HEK293 (cell line): ENCODE results near the gene CLECL1.

Source experiments
- CTCF ChIA-PET: fragments of 350-600 bp; formaldehyde crosslinking; extraction: SDS; loops from one replicate; lab custom pipeline; 2021; ENCODE audit warnings: antibody characterized with exemption; lab: Yijun Ruan, JAX
- POLR2A ChIA-PET: fragments of 300-600 bp; formaldehyde crosslinking; extraction: SDS; loops from one replicate; lab custom pipeline; 2020; ENCODE audit warnings: antibody characterized with exemption, inconsistent platforms; lab: Yijun Ruan, JAX
- H3K27ac ChIP-seq: fragments of 200-500 bp; sonication (Bioruptor generic); 2 replicates; pipeline ENCODE4 v1.5.1; 2014; ENCODE audit warnings: low read depth, low read length, control low read depth, inconsistent platforms; ENCODE audit errors: extremely low read depth
- H3K36me3 ChIP-seq, 2 experiments: fragments of 200-500 bp in 1 of 2; sonication (Bioruptor generic) in 1 of 2; 1 replicate in 1 of 2; 2 replicates in 1 of 2; pipeline ENCODE4 v1.5.1; 2014 to 2017; ENCODE audit warnings: inconsistent platforms in 2 of 2, low read length in 2 of 2; ENCODE audit not compliant: control insufficient read depth in 2 of 2, insufficient read depth in 1 of 2
- H3K4me1 ChIP-seq: fragments of 200-500 bp; sonication (Bioruptor generic); 2 replicates; pipeline ENCODE4 v1.5.1; 2014; ENCODE audit warnings: mild to moderate bottlenecking, low read length, inconsistent platforms; ENCODE audit not compliant: control insufficient read depth, insufficient read depth
- H3K4me3 ChIP-seq: 2 replicates; pipeline ENCODE4 v1.5.1; 2011; ENCODE audit warnings: low read depth, mild to moderate bottlenecking, control low read depth, low read length, moderate library complexity
- H3K9me3 ChIP-seq: fragments of 200-500 bp; sonication (Bioruptor generic); 2 replicates; pipeline ENCODE4 v1.5.1; 2014; ENCODE audit warnings: low read depth, low read length, inconsistent platforms; ENCODE audit not compliant: control insufficient read depth, insufficient read depth
- FEZF1 ChIP-seq: fragments of 450-650 bp; formaldehyde crosslinking; IDR thresholded peaks from 2 replicates; pipeline ENCODE4 v1.5.1; 2016; ENCODE audit warnings: missing biosample characterization, missing genetic modification characterization
- GLI2 ChIP-seq: fragments of 450-650 bp; formaldehyde crosslinking; IDR thresholded peaks from 2 replicates; pipeline ENCODE4; 2017; ENCODE audit warnings: missing biosample characterization, missing genetic modification characterization, low read depth, borderline replicate concordance
- ZNF174 ChIP-seq: fragments of 450-650 bp; formaldehyde crosslinking; IDR thresholded peaks from 2 replicates; pipeline ENCODE4 v1.5.0; 2017; ENCODE audit warnings: missing biosample characterization, mild to moderate bottlenecking, missing genetic modification characterization
- ZNF24 ChIP-seq: fragments of 450-650 bp; formaldehyde crosslinking; IDR thresholded peaks from 2 replicates; pipeline ENCODE4 v1.5.1; 2016; ENCODE audit warnings: missing biosample characterization, missing genetic modification characterization
- ZNF302 ChIP-seq: fragments of 450-650 bp; formaldehyde crosslinking; IDR thresholded peaks from 2 replicates; pipeline ENCODE4 v1.5.1; 2016; ENCODE audit warnings: missing biosample characterization, missing genetic modification characterization, low read depth
- ZNF366 ChIP-seq: fragments of 450-650 bp; formaldehyde crosslinking; conservative IDR thresholded peaks from 2 replicates; pipeline ENCODE4 v1.5.1; 2016; ENCODE audit warnings: missing biosample characterization, missing genetic modification characterization
- ZNF426 ChIP-seq: fragments of 450-650 bp; formaldehyde crosslinking; IDR thresholded peaks from 2 replicates; pipeline ENCODE4 v1.5.1; 2017; ENCODE audit warnings: missing biosample characterization, missing genetic modification characterization, mild to moderate bottlenecking, inconsistent platforms, moderate library complexity
- ZNF76 ChIP-seq: fragments of 450-650 bp; formaldehyde crosslinking; IDR thresholded peaks from 2 replicates; pipeline ENCODE4; 2016; ENCODE audit warnings: low read depth, missing biosample characterization, missing genetic modification characterization, borderline replicate concordance
- ZNF785 ChIP-seq: fragments of 450-650 bp; formaldehyde crosslinking; IDR thresholded peaks from 2 replicates; pipeline ENCODE4 v1.5.1; 2016; ENCODE audit warnings: missing biosample characterization, missing genetic modification characterization
- ZSCAN16 ChIP-seq: fragments of 450-650 bp; formaldehyde crosslinking; IDR thresholded peaks from 2 replicates; pipeline ENCODE4 v1.5.1; 2016; ENCODE audit warnings: missing biosample characterization, missing genetic modification characterization
- TF ChIP-seq, protein P1 (sequence below): fragments of 450-650 bp; formaldehyde crosslinking; IDR thresholded peaks from 2 replicates; pipeline ENCODE4 v1.5.1; 2016; ENCODE audit warnings: missing biosample characterization, missing genetic modification characterization
- TF ChIP-seq, protein P2 (sequence below): fragments of 450-650 bp; formaldehyde crosslinking; IDR thresholded peaks from 2 replicates; pipeline ENCODE4 v1.5.1; 2016; ENCODE audit warnings: missing biosample characterization, missing genetic modification characterization
- TF ChIP-seq, protein P3 (sequence below): fragments of 450-650 bp; IDR thresholded peaks from 2 replicates; pipeline ENCODE4 v1.5.1; 2018; ENCODE audit warnings: missing biosample characterization, mild to moderate bottlenecking, missing genetic modification characterization
- TF ChIP-seq, protein P4 (sequence below): fragments of 450-650 bp; formaldehyde crosslinking; IDR thresholded peaks from 2 replicates; pipeline ENCODE4 v1.5.1; 2016; ENCODE audit warnings: missing biosample characterization, missing genetic modification characterization

The CLECL1 gene

DNA sequence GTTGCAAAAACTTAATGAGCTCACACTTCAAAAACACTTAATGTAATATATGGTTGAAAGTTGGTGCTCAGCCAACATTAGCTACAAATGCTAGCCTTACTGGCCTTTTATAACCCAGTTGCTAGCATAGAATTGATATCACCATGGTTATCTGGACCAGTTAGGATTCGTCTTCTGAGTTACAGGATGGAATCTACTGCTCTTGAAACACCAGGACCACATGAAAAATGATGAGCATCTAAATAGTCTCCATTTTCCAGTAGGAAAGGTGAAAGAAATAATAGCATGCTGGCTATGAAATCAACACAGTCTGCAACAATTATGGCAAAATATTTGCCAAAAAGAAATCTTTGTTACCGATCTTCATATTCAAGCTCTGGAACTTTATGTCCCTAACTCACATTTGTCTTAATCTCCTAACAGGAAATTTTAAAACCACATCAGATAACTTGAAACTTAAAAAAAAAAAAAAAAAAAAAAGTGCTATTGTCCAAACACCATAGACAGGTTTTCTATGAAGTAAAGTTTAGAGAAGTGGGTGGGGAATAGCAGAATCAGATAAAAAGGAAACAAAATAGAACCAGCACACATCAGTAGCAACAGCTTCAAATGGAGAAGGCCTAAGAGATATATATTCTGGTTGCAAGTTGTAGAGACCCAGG, 40.5 kb upstream of the CLECL1 start (continued):
- TF ChIP-seq, protein P1, sequence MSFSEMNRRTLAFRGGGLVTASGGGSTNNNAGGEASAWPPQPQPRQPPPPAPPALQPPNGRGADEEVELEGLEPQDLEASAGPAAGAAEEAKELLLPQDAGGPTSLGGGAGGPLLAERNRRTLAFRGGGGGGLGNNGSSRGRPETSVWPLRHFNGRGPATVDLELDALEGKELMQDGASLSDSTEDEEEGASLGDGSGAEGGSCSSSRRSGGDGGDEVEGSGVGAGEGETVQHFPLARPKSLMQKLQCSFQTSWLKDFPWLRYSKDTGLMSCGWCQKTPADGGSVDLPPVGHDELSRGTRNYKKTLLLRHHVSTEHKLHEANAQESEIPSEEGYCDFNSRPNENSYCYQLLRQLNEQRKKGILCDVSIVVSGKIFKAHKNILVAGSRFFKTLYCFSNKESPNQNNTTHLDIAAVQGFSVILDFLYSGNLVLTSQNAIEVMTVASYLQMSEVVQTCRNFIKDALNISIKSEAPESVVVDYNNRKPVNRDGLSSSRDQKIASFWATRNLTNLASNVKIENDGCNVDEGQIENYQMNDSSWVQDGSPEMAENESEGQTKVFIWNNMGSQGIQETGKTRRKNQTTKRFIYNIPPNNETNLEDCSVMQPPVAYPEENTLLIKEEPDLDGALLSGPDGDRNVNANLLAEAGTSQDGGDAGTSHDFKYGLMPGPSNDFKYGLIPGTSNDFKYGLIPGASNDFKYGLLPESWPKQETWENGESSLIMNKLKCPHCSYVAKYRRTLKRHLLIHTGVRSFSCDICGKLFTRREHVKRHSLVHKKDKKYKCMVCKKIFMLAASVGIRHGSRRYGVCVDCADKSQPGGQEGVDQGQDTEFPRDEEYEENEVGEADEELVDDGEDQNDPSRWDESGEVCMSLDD, result no peak

DNA sequence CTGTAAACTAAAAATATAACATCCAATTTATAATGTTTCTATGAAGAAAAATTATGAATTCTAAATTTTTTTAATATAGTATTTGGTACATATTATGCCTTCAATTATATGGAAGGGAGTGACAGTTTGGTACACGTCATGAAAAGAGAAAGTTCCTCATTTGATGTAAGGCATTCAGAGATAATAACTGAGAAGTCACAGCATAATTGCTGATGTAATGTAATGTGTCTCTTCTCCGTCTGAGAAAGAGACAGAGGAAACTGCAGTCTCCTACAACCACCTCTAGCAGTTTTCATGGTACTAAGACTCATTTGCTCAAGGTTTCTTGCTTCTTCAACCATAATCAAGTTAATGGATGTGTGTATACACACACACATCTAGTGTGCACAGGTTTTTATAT, 30.1 kb upstream of the CLECL1 start:
- Histone ChIP-seq H3K4me3 (no peak overlapping the region), H3K27ac (no peak overlapping the region), H3K36me3 (no peaks in the 10 kb centered on the region), H3K9me3 (no peaks in the 10 kb centered on the region), H3K4me1 (no peaks in the 10 kb centered on the region)
- TF ChIP-seq, protein P2, sequence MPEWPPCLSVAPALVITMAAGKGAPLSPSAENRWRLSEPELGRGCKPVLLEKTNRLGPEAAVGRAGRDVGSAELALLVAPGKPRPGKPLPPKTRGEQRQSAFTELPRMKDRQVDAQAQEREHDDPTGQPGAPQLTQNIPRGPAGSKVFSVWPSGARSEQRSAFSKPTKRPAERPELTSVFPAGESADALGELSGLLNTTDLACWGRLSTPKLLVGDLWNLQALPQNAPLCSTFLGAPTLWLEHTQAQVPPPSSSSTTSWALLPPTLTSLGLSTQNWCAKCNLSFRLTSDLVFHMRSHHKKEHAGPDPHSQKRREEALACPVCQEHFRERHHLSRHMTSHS (tag by site-specific recombination), result no peak
- POLR2A ChIA-PET, result no interaction called here
- CTCF ChIA-PET, result interaction anchor here (0.6 to 5.3 kb wide), 3 partner anchors 13 to 1025 kb away, joined by 3 to 46 read pairs (median 3); no protein-coding TSS in a partner anchor

DNA sequence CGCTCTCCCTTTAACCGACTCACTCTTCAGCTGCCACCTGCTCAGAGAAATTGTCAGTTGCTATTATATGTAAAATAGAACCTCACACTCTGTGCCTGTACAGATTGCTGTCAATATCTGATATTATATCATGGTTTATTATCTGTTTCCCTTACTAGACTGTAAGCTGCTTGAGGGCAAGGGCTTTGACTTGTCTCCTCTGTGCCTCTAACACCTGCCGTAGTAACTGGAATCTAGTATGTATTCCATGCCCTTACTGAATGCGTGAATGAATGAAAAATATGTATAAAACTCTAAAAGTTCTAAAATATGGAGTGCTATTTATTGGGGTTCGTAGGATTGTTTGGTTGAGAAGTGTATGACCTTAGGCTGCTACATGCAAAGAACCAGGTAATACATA, 29.5 kb upstream of the CLECL1 start:
- ChIA-PET POLR2A (no interaction called here), CTCF (interaction anchor here (0.6 to 5.3 kb wide), 3 partner anchors 12 to 1025 kb away, joined by 3 to 46 read pairs (median 3); no protein-coding TSS in a partner anchor)
- Histone ChIP-seq H3K27ac (no peak overlapping the region), H3K36me3 (no peaks in the 10 kb centered on the region), H3K9me3 (no peaks in the 10 kb centered on the region), H3K4me3 (no peak overlapping the region)
- TF ChIP-seq GLI2 (tag by site-specific recombination) (no peak), ZNF174 (tag by site-specific recombination) (no peak), ZNF76 (tag by site-specific recombination) (no peak), ZNF24 (tag by site-specific recombination) (no peak), ZNF426 (tag by site-specific recombination) (no peak), ZNF785 (tag by site-specific recombination) (no peak), FEZF1 (tag by site-specific recombination) (no peak), ZNF366 (tag by site-specific recombination) (no peak), ZNF302 (tag by site-specific recombination) (no peak), ZSCAN16 (tag by site-specific recombination) (no peak)
- TF ChIP-seq, protein P3, sequence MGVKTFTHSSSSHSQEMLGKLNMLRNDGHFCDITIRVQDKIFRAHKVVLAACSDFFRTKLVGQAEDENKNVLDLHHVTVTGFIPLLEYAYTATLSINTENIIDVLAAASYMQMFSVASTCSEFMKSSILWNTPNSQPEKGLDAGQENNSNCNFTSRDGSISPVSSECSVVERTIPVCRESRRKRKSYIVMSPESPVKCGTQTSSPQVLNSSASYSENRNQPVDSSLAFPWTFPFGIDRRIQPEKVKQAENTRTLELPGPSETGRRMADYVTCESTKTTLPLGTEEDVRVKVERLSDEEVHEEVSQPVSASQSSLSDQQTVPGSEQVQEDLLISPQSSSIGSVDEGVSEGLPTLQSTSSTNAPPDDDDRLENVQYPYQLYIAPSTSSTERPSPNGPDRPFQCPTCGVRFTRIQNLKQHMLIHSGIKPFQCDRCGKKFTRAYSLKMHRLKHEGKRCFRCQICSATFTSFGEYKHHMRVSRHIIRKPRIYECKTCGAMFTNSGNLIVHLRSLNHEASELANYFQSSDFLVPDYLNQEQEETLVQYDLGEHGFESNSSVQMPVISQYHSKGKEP (tag by site-specific recombination), result no peak
- TF ChIP-seq, protein P4, sequence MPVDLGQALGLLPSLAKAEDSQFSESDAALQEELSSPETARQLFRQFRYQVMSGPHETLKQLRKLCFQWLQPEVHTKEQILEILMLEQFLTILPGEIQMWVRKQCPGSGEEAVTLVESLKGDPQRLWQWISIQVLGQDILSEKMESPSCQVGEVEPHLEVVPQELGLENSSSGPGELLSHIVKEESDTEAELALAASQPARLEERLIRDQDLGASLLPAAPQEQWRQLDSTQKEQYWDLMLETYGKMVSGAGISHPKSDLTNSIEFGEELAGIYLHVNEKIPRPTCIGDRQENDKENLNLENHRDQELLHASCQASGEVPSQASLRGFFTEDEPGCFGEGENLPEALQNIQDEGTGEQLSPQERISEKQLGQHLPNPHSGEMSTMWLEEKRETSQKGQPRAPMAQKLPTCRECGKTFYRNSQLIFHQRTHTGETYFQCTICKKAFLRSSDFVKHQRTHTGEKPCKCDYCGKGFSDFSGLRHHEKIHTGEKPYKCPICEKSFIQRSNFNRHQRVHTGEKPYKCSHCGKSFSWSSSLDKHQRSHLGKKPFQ (tag by site-specific recombination), result no peak
- TF ChIP-seq, all 188 proteins: peak for 0
- no peaks in the 10 kb centered on the region for H3K4me1 ChIP-seq
